Activated T-cell treated with anti-CD3 and anti-CD28 coated beads, Interleukin-2, amount 50 U/mL, for 1 hour (primary cell): ENCODE results near the gene GARNL3.

Experiments
- DNase-seq: peaks from one replicate; pipeline ENCODE4 v3.0.0-alpha.2; 2020

GARNL3 gene

GRCh38 chr9:127353882-127354281 lies 89.3 kb downstream of the GARNL3 start:
- no peak for DNase-seq

GRCh38 chr9:127356906-127357305 lies 92.3 kb downstream of the GARNL3 start:
- no peak for DNase-seq

DNA sequence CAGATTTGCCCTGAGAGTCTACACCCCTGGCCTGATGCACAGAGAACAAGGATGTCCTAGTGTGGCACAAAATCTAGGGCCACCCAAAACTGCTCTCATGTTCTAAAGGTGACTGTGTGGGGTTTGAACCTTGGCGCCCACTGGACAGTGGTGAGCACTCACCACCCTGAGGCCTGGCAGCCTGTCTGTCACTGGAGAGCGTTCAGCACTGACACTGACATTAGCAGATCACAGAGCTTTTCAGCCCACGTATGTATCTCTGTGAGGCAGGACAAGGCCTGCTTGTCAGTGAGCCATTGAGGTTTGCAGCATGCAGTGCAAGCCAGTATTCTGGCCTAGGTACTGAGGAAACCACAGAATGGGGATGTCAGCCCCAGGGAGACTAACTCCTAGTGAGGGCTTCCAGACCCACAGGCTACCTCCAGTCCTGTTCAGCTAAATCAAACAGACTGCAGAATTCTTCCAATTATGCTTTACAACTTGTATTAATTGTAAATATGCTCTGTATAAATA lies 93.5 kb downstream of the GARNL3 start:
- no peak for DNase-seq

DNA sequence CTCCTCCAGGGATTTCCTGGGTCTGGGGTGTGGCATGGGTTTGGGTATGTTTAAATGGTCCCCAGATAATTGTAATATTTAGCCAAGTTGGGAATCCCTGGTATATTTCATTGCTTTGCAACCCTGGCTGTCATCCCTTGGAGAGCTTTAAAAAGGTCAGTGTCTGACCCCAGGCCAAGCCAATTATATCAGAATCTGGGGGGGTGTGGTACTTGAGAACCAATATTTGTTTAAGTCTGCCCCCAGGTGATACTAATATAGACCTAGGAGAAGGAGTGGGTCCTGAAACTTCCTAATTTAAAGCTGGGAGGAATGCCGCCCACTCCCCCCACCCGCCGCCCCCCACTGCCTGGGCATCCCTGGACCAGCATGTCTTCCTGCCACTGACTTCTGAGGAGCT lies 94.2 kb downstream of the GARNL3 start:
- DNase-seq: no peak

GRCh38 chr9:127360250-127360649 lies 95.7 kb downstream of the GARNL3 start:
- no peak for DNase-seq

DNA sequence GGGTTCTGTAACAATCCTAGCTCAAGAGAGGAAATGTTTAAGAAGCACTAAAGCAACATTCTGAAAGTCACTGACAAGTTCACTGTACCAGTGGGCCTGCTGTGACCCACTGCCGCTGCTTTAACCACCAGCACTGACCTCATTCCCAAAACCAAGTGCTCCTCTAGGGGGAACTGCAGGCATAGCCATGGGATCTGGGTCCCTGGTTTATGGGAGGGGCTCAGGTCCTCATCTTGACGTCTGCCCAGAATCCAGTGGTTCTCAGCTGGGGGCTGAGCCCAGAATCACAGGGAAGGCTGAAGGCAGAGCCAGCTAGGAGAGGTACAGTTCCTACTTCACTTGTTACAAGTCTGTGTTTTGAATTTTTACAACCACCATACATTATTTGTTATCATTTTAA lies 96.3 kb downstream of the GARNL3 start:
- DNase-seq: no peak

GRCh38 chr9:127361561-127361960 lies 97.0 kb downstream of the GARNL3 start:
- DNase-seq: no peak

GRCh38 chr9:127362829-127363228 lies 98.3 kb downstream of the GARNL3 start:
- DNase-seq: no peak

- no peak for DNase-seq
These were observed 100.9 kb downstream of the GARNL3 start for GRCh38 chr9:127365461-127365860.

DNA sequence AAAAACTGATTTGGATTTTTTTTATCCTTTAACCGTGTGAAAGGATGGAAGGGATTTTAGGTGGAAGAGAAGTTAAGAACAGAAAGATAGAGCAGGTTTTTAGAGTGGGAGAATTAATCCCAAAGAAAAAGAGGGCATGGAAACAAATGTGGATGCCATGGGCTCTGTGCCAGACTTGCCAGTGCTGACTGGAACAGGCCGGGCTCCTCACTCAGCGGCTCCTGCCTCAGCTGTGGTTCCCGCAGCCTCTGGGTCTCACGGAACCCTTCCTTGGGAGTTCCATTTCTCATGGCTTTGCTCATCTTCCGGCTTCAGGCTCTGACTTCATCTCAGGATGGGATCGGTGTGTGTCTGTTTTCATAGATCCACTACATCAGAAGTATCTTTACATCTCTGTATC lies 102.0 kb downstream of the GARNL3 start:
- DNase-seq: no peak

GRCh38 chr9:127368852-127369402 lies 104.4 kb downstream of the GARNL3 start:
- no peak for DNase-seq

DNA sequence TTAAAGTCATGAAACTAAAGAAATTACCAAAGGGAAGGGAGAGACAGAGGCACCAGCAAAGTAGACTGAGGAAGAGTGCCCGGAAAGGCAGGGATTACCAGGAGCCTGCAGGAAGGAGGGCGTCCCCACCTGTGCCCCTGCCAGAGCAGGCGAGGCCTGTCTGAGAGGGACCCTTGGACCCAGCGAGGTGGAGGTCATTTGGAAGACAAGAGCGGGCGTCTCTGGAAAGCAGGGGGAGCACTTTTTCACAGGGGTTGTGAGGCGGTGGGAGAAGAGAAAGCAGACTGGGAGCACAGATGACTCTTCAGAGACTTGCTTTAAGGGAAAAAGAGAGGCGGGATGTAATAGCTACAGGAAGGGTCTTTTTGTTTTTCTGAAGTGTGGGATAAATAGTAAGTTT lies 104.9 kb downstream of the GARNL3 start:
- no peak for DNase-seq

- DNase-seq: no peak
These were observed 105.6 kb downstream of the GARNL3 start for GRCh38 chr9:127370147-127370579.

GRCh38 chr9:127370672-127371648 lies 106.4 kb downstream of the GARNL3 start:
- DNase-seq: no peak

DNA sequence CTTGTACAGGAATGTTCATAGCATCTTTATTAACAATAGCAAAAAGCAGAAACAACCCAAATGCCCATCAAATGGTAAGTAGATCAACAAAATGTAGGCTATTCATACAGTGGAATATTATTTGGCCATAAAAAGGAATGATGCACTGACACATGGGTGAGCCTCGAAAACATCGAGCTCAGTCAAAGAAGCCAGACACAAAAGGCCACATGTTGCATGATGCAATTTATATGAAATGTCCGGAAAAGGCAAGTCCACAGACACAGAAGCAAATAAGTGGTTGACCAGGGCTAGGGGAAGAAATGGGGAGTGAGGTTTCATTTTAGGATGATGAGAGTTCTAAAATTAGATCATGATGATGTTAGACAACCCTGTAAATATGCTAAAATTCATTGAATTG lies 115.9 kb downstream of the GARNL3 start:
- no peak for DNase-seq

DNA sequence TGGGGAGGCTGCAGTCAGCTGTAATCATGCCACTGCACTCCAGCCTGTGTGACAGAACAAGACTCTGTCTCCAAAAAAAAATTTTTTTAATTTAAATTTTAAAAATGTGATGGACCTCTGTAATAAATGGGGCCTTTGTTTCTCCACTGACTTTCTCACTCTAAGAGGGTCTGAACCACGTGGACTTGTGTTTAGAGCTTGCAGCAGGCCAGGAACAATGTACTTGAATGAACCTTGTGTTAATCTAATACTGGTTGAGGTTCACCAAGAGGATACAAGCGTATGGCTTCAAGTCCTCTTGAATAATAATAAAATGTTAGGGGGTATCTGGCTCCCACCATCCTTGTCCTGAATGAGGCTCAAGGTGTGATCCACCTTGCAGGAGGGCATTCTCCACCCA lies 118.0 kb downstream of the GARNL3 start:
- no peak for DNase-seq

DNA sequence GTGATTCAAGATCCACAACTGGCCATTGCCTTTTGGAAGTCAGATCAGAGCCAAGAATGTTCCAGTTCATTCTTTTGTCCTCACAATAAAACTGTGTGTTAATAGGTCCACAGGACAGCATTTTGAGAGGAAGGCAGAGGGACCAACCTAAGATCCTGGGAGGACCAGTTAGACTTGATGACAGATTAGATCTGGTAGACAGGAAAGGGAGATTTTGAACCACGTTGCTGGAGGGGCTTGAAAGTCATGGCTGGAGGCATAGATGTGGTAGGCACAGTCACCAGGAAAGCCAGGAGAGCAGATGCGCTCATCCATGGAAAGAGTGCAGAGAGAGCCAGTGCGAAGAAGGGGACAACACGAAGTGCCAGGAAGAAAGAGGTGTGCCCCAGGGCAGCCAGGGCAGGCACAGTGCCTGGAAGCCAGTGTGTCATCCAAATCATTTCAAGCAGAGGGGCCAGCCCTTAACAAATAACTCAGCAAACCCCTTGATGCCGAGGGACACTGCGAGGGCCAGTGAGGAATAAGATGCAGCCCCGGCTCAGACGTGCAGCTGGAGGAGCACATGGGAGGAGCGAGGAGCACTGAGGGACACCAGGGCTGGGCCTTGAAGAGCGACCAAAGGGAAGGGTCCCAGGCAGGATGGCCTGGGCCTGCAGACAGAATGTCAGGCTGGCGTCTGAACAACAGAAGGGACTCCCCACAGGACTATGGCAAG lies 119.6 kb downstream of the GARNL3 start:
- DNase-seq: no peak

DNA sequence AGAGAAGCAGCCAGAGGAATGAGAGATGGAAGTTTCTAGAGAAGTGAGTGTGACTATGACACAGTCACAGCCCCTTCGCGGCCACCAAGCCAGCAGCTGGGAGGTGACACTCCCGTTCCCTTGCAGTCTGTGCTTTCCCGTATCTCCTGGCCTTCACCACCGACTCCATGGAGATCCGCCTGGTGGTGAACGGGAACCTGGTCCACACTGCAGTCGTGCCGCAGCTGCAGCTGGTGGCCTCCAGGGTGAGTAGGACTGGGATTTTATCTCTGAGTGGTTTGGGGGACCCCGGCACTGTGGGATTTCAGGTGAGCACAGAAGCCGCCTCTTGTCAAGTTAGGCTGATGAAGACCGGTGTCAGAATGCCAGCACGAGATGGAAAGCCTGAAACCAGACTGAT lies 120.3 kb downstream of the GARNL3 start:
- DNase-seq: no peak

- no peak for DNase-seq
These were observed 121.7 kb downstream of the GARNL3 start for GRCh38 chr9:127386249-127386648.

- no peak for DNase-seq
These were observed 122.4 kb downstream of the GARNL3 start for GRCh38 chr9:127386981-127387380.

- DNase-seq: peak; percentile 78
These were observed 123.7 kb downstream of the GARNL3 start for GRCh38 chr9:127388037-127388855.

- no peak for DNase-seq
These were observed 124.3 kb downstream of the GARNL3 start for GRCh38 chr9:127388856-127389238.
